ENCODE data around the gene ISG15. TPM values are rescaled to one million over a fixed set of nuclear protein-coding genes. Genes with fewer than 3 reads are reported as not detected.

Gene ISG15
- total RNA-seq, 5 donors from 2014 or later (not counting 1 experiment from before 2014, with no cell fraction given) = 29.1 to 69.8 (median 48.5) TPM

DNA sequence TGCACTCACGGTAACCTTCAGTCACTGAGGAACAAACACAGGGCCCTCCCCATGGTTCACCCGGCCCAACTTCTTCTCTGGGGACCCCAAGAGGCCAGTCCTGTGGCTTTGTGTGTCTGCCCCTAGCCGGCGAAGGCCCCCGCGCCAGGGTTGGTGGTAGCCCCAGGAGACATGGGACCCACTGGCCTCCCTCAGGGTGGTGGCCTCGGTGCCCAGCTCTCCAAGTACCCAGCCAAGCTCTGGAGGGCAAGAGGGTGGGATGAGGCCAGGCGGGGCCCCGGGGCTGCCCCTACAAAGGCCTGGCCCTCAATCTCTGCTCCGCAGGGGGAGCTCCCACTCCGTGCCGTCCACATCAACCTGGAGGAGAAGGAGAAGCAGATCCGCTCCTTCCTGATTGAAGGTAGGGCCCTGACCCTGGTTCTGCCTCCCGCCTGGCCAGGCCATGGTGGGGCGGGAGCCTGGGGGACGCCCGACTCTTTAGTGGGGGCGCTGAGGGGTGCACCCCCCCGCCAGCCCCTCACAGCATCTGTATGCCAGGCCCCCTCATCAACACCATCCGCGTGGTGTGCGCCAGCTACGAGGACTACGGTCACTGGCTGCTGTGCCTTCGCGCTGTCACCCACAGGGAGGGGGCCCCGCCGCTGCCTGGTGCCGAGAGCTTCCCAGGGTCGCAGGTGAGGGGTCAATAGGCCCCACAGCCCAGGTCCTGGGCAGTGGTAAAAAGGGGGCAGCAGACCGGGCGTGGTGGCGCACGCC is 41.4 kb upstream of the ISG15 start:
- no peak overlapping the region for H3K27ac Mint-ChIP-seq
- CTCF ChIA-PET = no interaction called here

DNA sequence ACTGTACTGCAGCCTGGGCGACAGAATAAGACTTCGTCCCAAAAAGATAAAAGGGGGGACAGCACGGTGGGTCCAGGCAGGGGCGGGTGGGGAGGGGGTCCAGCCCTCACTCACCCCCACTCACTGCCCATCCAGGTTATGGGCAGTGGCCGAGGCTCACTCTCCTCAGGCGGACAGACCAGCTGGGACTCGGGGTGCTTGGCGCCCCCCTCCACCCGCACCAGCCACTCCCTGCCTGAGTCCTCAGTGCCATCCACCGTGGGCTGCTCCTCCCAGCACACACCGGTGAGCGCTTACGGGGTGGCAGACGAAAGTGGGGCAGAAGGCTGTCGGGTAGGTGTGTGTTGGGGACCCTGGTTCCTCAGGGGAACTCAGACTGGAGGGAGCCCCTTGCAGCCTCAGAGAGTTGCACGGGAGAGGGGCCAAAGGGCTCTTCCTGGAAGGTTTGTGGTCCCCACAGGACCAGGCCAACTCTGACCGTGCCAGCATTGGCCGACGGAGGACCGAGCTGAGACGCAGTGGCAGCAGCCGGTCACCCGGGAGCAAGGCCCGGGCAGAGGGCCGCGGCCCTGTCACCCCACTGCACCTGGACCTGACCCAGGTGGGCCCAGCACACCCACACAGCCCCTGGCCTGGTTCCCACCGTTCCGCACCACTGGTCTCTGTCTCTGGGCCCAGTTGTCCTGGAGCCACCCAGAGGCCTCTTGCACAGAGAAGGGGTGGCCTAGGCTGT is 40.4 kb upstream of the ISG15 start:
- no peak for ATAC-seq (replicated peaks in 1 of 4)
- Mint-ChIP-seq H3K4me1 (peaks cover 5 to 6% (median 5%) of the 10 kb centered on the region in 3 donors), H3K27me3 (peaks cover 12 to 18% of the 10 kb centered on the region in 2 donors), H3K4me3 (no peak overlapping the region), H3K9me3 (no peaks in the 10 kb centered on the region), H3K36me3 (no peaks in the 10 kb centered on the region), H3K27ac (no peak overlapping the region)
- Histone ChIP-seq H3K4me3 (ENCODE audit: control insufficient read depth in 1 of 2, extremely low read depth in 1 of 2, low read length in 1 of 2) (no peak overlapping the region), H3K9me3 (no peaks in the 10 kb centered on the region), H3K27ac (ENCODE audit: low read length) (no peak overlapping the region), H3K36me3 (ENCODE audit: control insufficient read depth in 2 of 2, extremely low read depth in 1 of 2, insufficient read depth in 1 of 2, low read length in 1 of 2) (no peaks in the 10 kb centered on the region), H3K27me3 (replicated peaks in 1 of 2; ENCODE audit: control insufficient read depth in 2 of 2, extremely low read depth in 1 of 2, insufficient read depth in 2 of 2, low read length in 1 of 2) (peaks cover 0 to 77% of the 10 kb centered on the region in 2 experiments), H3K4me1 (ENCODE audit: control insufficient read depth in 1 of 2, extremely low read depth in 1 of 2, insufficient read depth in 2 of 2, low read length in 2 of 2) (peaks cover 2 to 11% of the 10 kb centered on the region in 2 experiments)
- no peak for DNase-seq
- WGBS (ENCODE audit: insufficient coverage) = 94% methylated on average over 12 of the region's 28 CpGs
- ChIA-PET POLR2A (no interaction called here), CTCF (no interaction called here)

More for the DNA sequence above, 41.4 kb upstream of the ISG15 start:
- no peak for DNase-seq
- Mint-ChIP-seq H3K27me3 (peaks cover 12 to 18% of the 10 kb centered on the region in 2 donors), H3K36me3 (no peaks in the 10 kb centered on the region), H3K4me3 (no peak overlapping the region), H3K4me1 (peaks cover 6 to 9% (median 7%) of the 10 kb centered on the region in 3 donors), H3K9me3 (no peaks in the 10 kb centered on the region)
- Histone ChIP-seq H3K36me3 (ENCODE audit: control insufficient read depth in 2 of 2, extremely low read depth in 1 of 2, insufficient read depth in 1 of 2, low read length in 1 of 2) (no peaks in the 10 kb centered on the region), H3K27me3 (replicated peaks in 1 of 2; ENCODE audit: control insufficient read depth in 2 of 2, extremely low read depth in 1 of 2, insufficient read depth in 2 of 2, low read length in 1 of 2) (peaks cover 0 to 83% of the 10 kb centered on the region in 2 experiments), H3K4me1 (ENCODE audit: control insufficient read depth in 1 of 2, extremely low read depth in 1 of 2, insufficient read depth in 2 of 2, low read length in 2 of 2) (peaks cover 2 to 20% of the 10 kb centered on the region in 2 experiments), H3K4me3 (ENCODE audit: control insufficient read depth in 1 of 2, extremely low read depth in 1 of 2, low read length in 1 of 2) (no peak overlapping the region), H3K27ac (ENCODE audit: low read length) (no peak overlapping the region), H3K9me3 (no peaks in the 10 kb centered on the region)
- POLR2A ChIA-PET = no interaction called here
- ATAC-seq (replicated peaks in 1 of 4) = no peak
- WGBS (ENCODE audit: insufficient coverage) = 87% methylated on average over 26 of the region's 34 CpGs

- POLR2A ChIA-PET = no interaction called here
- H3K9me3 Mint-ChIP-seq = no peaks in the 10 kb centered on the region
- CTCF ChIA-PET = no interaction called here
- 88% methylated on average over 20 of the region's 28 CpGs for WGBS (ENCODE audit: insufficient coverage)
- no peak overlapping the region for H3K4me3 Mint-ChIP-seq
- H3K27ac ChIP-seq (ENCODE audit: low read length) = no peak overlapping the region
- peaks cover 9 to 18% of the 10 kb centered on the region in 2 donors for H3K27me3 Mint-ChIP-seq
- no peaks in the 10 kb centered on the region for H3K36me3 Mint-ChIP-seq
- no peak overlapping the region for H3K4me3 ChIP-seq (ENCODE audit: control insufficient read depth in 1 of 2, extremely low read depth in 1 of 2, low read length in 1 of 2)
- peaks cover 5 to 8% (median 6%) of the 10 kb centered on the region in 3 donors for H3K4me1 Mint-ChIP-seq
- DNase-seq (no peak), ATAC-seq (replicated peaks in 1 of 4) (no peak)
- H3K36me3 ChIP-seq (ENCODE audit: control insufficient read depth in 2 of 2, extremely low read depth in 1 of 2, insufficient read depth in 1 of 2, low read length in 1 of 2) = no peaks in the 10 kb centered on the region
- H3K27me3 ChIP-seq (replicated peaks in 1 of 2; ENCODE audit: control insufficient read depth in 2 of 2, extremely low read depth in 1 of 2, insufficient read depth in 2 of 2, low read length in 1 of 2) = peaks cover 0 to 76% of the 10 kb centered on the region in 2 experiments
- H3K9me3 ChIP-seq = no peaks in the 10 kb centered on the region
- peaks cover 2 to 10% of the 10 kb centered on the region in 2 experiments for H3K4me1 ChIP-seq (ENCODE audit: control insufficient read depth in 1 of 2, extremely low read depth in 1 of 2, insufficient read depth in 2 of 2, low read length in 2 of 2)
- H3K27ac Mint-ChIP-seq = no peak overlapping the region
Observed at GRCh38 chr1:973459-974292, 39.6 kb upstream of the ISG15 start.

DNA sequence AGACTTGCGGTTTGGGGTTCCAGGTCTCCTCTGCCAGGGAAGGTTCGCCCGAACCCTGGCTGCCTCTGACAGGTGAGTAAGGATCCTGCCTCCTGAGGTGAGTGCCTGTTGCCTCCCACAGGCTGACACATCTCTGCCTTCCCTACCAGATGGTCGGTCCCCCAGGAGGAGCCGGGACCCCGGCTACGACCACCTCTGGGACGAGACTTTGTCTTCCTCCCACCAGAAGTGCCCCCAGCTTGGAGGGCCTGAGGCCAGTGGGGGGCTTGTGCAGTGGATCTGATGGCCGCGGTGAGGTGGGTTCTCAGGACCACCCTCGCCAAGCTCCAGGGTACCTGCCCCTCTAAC is 39.0 kb upstream of the ISG15 start:
- ATAC-seq (replicated peaks in 1 of 4) = no peak
- 95% methylated on average over 4 of the region's 11 CpGs for WGBS (ENCODE audit: insufficient coverage)
- ChIA-PET CTCF (no interaction called here), POLR2A (no interaction called here)
- no peak overlapping the region for H3K4me3 ChIP-seq (ENCODE audit: control insufficient read depth in 1 of 2, extremely low read depth in 1 of 2, low read length in 1 of 2)
- H3K36me3 Mint-ChIP-seq = no peaks in the 10 kb centered on the region
- no peaks in the 10 kb centered on the region for H3K36me3 ChIP-seq (ENCODE audit: control insufficient read depth in 2 of 2, extremely low read depth in 1 of 2, insufficient read depth in 1 of 2, low read length in 1 of 2)
- no peak for DNase-seq
- H3K9me3 ChIP-seq = no peaks in the 10 kb centered on the region
- no peak overlapping the region for H3K4me3 Mint-ChIP-seq
- H3K9me3 Mint-ChIP-seq = no peaks in the 10 kb centered on the region
- peaks cover 0 to 75% of the 10 kb centered on the region in 2 experiments for H3K27me3 ChIP-seq (replicated peaks in 1 of 2; ENCODE audit: control insufficient read depth in 2 of 2, extremely low read depth in 1 of 2, insufficient read depth in 2 of 2, low read length in 1 of 2)
- H3K27me3 Mint-ChIP-seq = peaks cover 8 to 18% of the 10 kb centered on the region in 2 donors
- no peak overlapping the region for H3K27ac ChIP-seq (ENCODE audit: low read length)
- no peak overlapping the region for H3K27ac Mint-ChIP-seq
- peaks cover 5 to 8% (median 6%) of the 10 kb centered on the region in 3 donors for H3K4me1 Mint-ChIP-seq
- peaks cover 2 to 10% of the 10 kb centered on the region in 2 experiments for H3K4me1 ChIP-seq (ENCODE audit: control insufficient read depth in 1 of 2, extremely low read depth in 1 of 2, insufficient read depth in 2 of 2, low read length in 2 of 2)

- H3K4me3 Mint-ChIP-seq = no peak overlapping the region
Observed at GRCh38 chr1:974687-975328, 38.5 kb upstream of the ISG15 start.

GRCh38 chr1:975365-975764 is 37.9 kb upstream of the ISG15 start:
- ATAC-seq (replicated peaks in 1 of 4) = no peak
- H3K9me3 Mint-ChIP-seq = no peaks in the 10 kb centered on the region
- peaks cover 5 to 8% (median 6%) of the 10 kb centered on the region in 3 donors for H3K4me1 Mint-ChIP-seq
- ChIA-PET POLR2A (no interaction called here), CTCF (no interaction called here)
- 57% methylated on average over 5 of the region's 9 CpGs for WGBS (ENCODE audit: insufficient coverage)
- no peak for DNase-seq
- no peak overlapping the region for H3K27ac Mint-ChIP-seq
- no peaks in the 10 kb centered on the region for H3K9me3 ChIP-seq
- peaks cover 2 to 10% of the 10 kb centered on the region in 2 experiments for H3K4me1 ChIP-seq (ENCODE audit: control insufficient read depth in 1 of 2, extremely low read depth in 1 of 2, insufficient read depth in 2 of 2, low read length in 2 of 2)
- H3K27ac ChIP-seq (ENCODE audit: low read length) = no peak overlapping the region
- H3K4me3 Mint-ChIP-seq = no peak overlapping the region
- no peaks in the 10 kb centered on the region for H3K36me3 ChIP-seq (ENCODE audit: control insufficient read depth in 2 of 2, extremely low read depth in 1 of 2, insufficient read depth in 1 of 2, low read length in 1 of 2)
- no peaks in the 10 kb centered on the region for H3K36me3 Mint-ChIP-seq
- H3K27me3 ChIP-seq (replicated peaks in 1 of 2; ENCODE audit: control insufficient read depth in 2 of 2, extremely low read depth in 1 of 2, insufficient read depth in 2 of 2, low read length in 1 of 2) = peaks cover 0 to 75% of the 10 kb centered on the region in 2 experiments
- H3K27me3 Mint-ChIP-seq = peaks cover 5 to 16% of the 10 kb centered on the region in 2 donors
- no peak overlapping the region for H3K4me3 ChIP-seq (ENCODE audit: control insufficient read depth in 1 of 2, extremely low read depth in 1 of 2, low read length in 1 of 2)

More at GRCh38 chr1:974687-975328, 38.5 kb upstream of the ISG15 start:
- Mint-ChIP-seq H3K27ac (no peak overlapping the region), H3K4me1 (peaks cover 5 to 8% (median 6%) of the 10 kb centered on the region in 3 donors), H3K9me3 (no peaks in the 10 kb centered on the region), H3K27me3 (peaks cover 5 to 16% of the 10 kb centered on the region in 2 donors), H3K36me3 (no peaks in the 10 kb centered on the region)
- POLR2A ChIA-PET = no interaction called here
- no peak for DNase-seq
- Histone ChIP-seq H3K27ac (ENCODE audit: low read length) (no peak overlapping the region), H3K36me3 (ENCODE audit: control insufficient read depth in 2 of 2, extremely low read depth in 1 of 2, insufficient read depth in 1 of 2, low read length in 1 of 2) (no peaks in the 10 kb centered on the region), H3K4me1 (ENCODE audit: control insufficient read depth in 1 of 2, extremely low read depth in 1 of 2, insufficient read depth in 2 of 2, low read length in 2 of 2) (peaks cover 2 to 10% of the 10 kb centered on the region in 2 experiments), H3K9me3 (no peaks in the 10 kb centered on the region), H3K27me3 (replicated peaks in 1 of 2; ENCODE audit: control insufficient read depth in 2 of 2, extremely low read depth in 1 of 2, insufficient read depth in 2 of 2, low read length in 1 of 2) (peaks cover 0 to 79% of the 10 kb centered on the region in 2 experiments), H3K4me3 (ENCODE audit: control insufficient read depth in 1 of 2, extremely low read depth in 1 of 2, low read length in 1 of 2) (no peak overlapping the region)
- WGBS (ENCODE audit: insufficient coverage) = 81% methylated on average over 17 of the region's 17 CpGs
- CTCF ChIA-PET = no interaction called here
- no peak for ATAC-seq (replicated peaks in 1 of 4)

All from T-cell (primary cell).